SH-SY5Y (cell line): ENCODE results near the gene PAPPA.

Experiments
- GATA2 ChIP-seq: IDR thresholded peaks from 2 replicates; pipeline ENCODE4 v1.6.1; 2011; ENCODE audit warnings: mild to moderate bottlenecking, low read depth, low read length
- GATA3 ChIP-seq: IDR thresholded peaks from 2 replicates; pipeline ENCODE4 v1.6.1; 2011; ENCODE audit warnings: low read depth, mild to moderate bottlenecking, low read length, moderate library complexity

DNA sequence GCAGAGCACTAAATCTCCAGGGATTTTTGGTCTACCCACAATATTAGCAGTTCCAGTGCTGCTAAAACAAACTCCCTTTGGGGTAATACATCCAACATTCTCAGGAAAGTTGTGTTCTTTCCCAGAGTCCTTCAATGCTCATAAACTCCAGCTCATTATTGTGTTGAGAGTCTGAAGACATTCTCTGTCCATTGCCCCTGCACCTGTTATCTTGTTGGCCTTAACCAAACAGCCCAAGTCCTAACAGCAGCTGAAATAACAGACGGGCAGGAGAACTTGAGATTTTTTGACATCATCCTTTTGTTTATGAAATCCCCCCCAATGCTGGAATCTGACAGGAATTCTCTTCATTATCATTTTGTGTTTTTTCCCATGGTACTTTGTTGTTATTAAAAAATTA, 110.8 kb downstream of the PAPPA start:
- TF ChIP-seq GATA3 (no peak), GATA2 (no peak)
